ENCODE results near the gene SBK1.
"Not testable (repeated sequence)": the region's sequence is repeated elsewhere in the genome, so short reads cannot be mapped to it uniquely, and the experiment has no call there.

SBK1 gene

GRCh38 chr16:28310796-28311195, 18.5 kb downstream of the SBK1 start:
- DNase-seq: no peak

- DNase-seq: no peak
These were observed 19.1 kb downstream of the SBK1 start for GRCh38 chr16:28311413-28311812.

GRCh38 chr16:28311913-28312312, 19.6 kb downstream of the SBK1 start:
- peak; percentile 39 for DNase-seq

- DNase-seq: no peak
These were observed 20.0 kb downstream of the SBK1 start for GRCh38 chr16:28312327-28312726.

GRCh38 chr16:28313587-28313986, 21.3 kb downstream of the SBK1 start:
- no peak for DNase-seq

GRCh38 chr16:28316054-28316453, 23.7 kb downstream of the SBK1 start:
- DNase-seq: no peak

GRCh38 chr16:28317040-28317880, 24.9 kb downstream of the SBK1 start:
- DNase-seq: peak; percentile 56

GRCh38 chr16:28318042-28318744, 25.9 kb downstream of the SBK1 start:
- no peak for DNase-seq

GRCh38 chr16:28319476-28320022, 27.2 kb downstream of the SBK1 start:
- no peak for DNase-seq

GRCh38 chr16:28320023-28320561, 27.8 kb downstream of the SBK1 start:
- DNase-seq: no peak

- DNase-seq: no peak
These were observed 28.4 kb downstream of the SBK1 start for GRCh38 chr16:28320741-28321140.

- DNase-seq: no peak
These were observed 29.5 kb downstream of the SBK1 start for GRCh38 chr16:28321700-28322411.

- no peak for DNase-seq
These were observed 32.0 kb downstream of the SBK1 start for GRCh38 chr16:28324235-28324886.

- no peak for DNase-seq
These were observed 32.6 kb downstream of the SBK1 start for GRCh38 chr16:28324887-28325279.

GRCh38 chr16:28326881-28327610, 34.7 kb downstream of the SBK1 start:
- DNase-seq: peak; percentile 41

GRCh38 chr16:28330232-28330631, 37.9 kb downstream of the SBK1 start:
- DNase-seq: not testable (repeated sequence)

- DNase-seq: not testable (repeated sequence)
These were observed 38.7 kb downstream of the SBK1 start for GRCh38 chr16:28330981-28331380.

GRCh38 chr16:28332632-28333031, 40.3 kb downstream of the SBK1 start:
- DNase-seq: not testable (repeated sequence)

- not testable (repeated sequence) for DNase-seq
These were observed 43.4 kb downstream of the SBK1 start for GRCh38 chr16:28335678-28336077.

- DNase-seq: not testable (repeated sequence)
These were observed 44.8 kb downstream of the SBK1 start for GRCh38 chr16:28336940-28337710.

GRCh38 chr16:28338230-28338629, 45.9 kb downstream of the SBK1 start:
- not testable (repeated sequence) for DNase-seq

Data from central memory CD4-positive, alpha-beta T cell (primary cell).